H1 (cell line): ENCODE measurements around the gene ANKS1A. TPM values are rescaled to one million over a fixed set of nuclear protein-coding genes. Genes with fewer than 3 reads are reported as not detected.

Experiments used
- CTCF ChIA-PET: fragments of 300-600 bp; sonication (Branson Sonifier 250); formaldehyde crosslinking; loops from one replicate; lab custom pipeline; 2021; ENCODE audit not compliant: partially characterized antibody; lab: Charles Lee
- POLR2A ChIA-PET: fragments of 300-600 bp; sonication (Branson Sonifier 250); formaldehyde crosslinking; loops from one replicate; lab custom pipeline; 2021; ENCODE audit warnings: inconsistent platforms; ENCODE audit not compliant: partially characterized antibody; lab: Charles Lee
- DNase-seq, 2 experiments: peaks; one replicate each; pipeline versions ENCODE4 v3.0.0 to v3.0.0-alpha.2; 2010 to 2022; ENCODE audit warnings: low spot score in 2 of 2, low read depth in 1 of 2, mixed read lengths in 1 of 2
- FAIRE-seq: peaks from 2 replicates; lab custom pipeline; 2011; peaks lifted over from hg19 to GRCh38; lab: Jason Lieb, UNC
- H2AFZ ChIP-seq: 2 replicates; pipeline ENCODE4 v1.8.1; 2012; ENCODE audit warnings: low read length, inconsistent platforms
- H2AK5ac ChIP-seq: 2 replicates; pipeline ENCODE4 v1.6.1; 2013; ENCODE audit warnings: low read depth, low read length
- H2BK120ac ChIP-seq: replicated peaks from 2 replicates; pipeline ENCODE3; 2013; ENCODE audit warnings: low read depth, low read length, inconsistent platforms
- H2BK12ac ChIP-seq: 2 replicates; pipeline ENCODE4 v1.6.1; 2013; ENCODE audit warnings: low read depth, low read length
- H2BK15ac ChIP-seq: 2 replicates; pipeline ENCODE4 v1.6.1; 2013; ENCODE audit warnings: low read length
- H2BK20ac ChIP-seq: 2 replicates; pipeline ENCODE4 v1.6.1; 2013; ENCODE audit warnings: low read length
- H2BK5ac ChIP-seq: 2 replicates; pipeline ENCODE4 v1.6.1; 2013; ENCODE audit warnings: low read depth, low read length
- H3K14ac ChIP-seq: 2 replicates; pipeline ENCODE4 v1.6.1; 2013; ENCODE audit warnings: inconsistent platforms; ENCODE audit not compliant: insufficient read length
- H3K18ac ChIP-seq: 2 replicates; pipeline ENCODE4 v1.6.1; 2013; ENCODE audit warnings: low read length; ENCODE audit errors: extremely low read depth
- H3K23ac ChIP-seq: 2 replicates; pipeline ENCODE4 v1.6.1; 2013; ENCODE audit warnings: inconsistent platforms; ENCODE audit not compliant: insufficient read length
- H3K23me2 ChIP-seq: 2 replicates; pipeline ENCODE4 v1.6.1; 2013; ENCODE audit warnings: low read depth, low read length
- H3K27ac ChIP-seq: 2 replicates; pipeline ENCODE4 v1.6.1; 2011; ENCODE audit warnings: low read depth, low read length, inconsistent platforms
- H3K27me3 ChIP-seq, 4 experiments: replicated peaks in 1 of 4; 1 replicate in 1 of 4; 2 replicates in 3 of 4; pipeline versions ENCODE4 v1.6.1 to v1.8.1; 2011 to 2013; ENCODE audit warnings: low read length in 3 of 4, mild to moderate bottlenecking in 3 of 4, inconsistent platforms in 2 of 4, mixed read lengths in 2 of 4, moderate library complexity in 1 of 4; ENCODE audit not compliant: control insufficient read depth in 3 of 4, insufficient read depth in 3 of 4; ENCODE audit errors: extremely low read depth in 1 of 4
- H3K36me3 ChIP-seq, 4 experiments: 2 replicates each; pipeline versions ENCODE4 v1.6.1 to v1.8.1; 2011 to 2013; ENCODE audit warnings: mild to moderate bottlenecking in 4 of 4, low read length in 3 of 4, moderate library complexity in 2 of 4, control low read depth in 1 of 4, inconsistent platforms in 1 of 4; ENCODE audit not compliant: insufficient read depth in 4 of 4, control insufficient read depth in 2 of 4
- H3K4ac ChIP-seq: replicated peaks from 2 replicates; pipeline ENCODE3; 2013; ENCODE audit warnings: low read length, low read depth, mixed read lengths, inconsistent platforms; ENCODE audit not compliant: insufficient read length
- H3K4me1 ChIP-seq, 4 experiments: replicated peaks in 1 of 4; 1 replicate in 1 of 4; 2 replicates in 3 of 4; pipeline versions ENCODE4 v1.6.1 to v1.8.1; 2011 to 2013; ENCODE audit warnings: low read length in 3 of 4, inconsistent platforms in 2 of 4, mixed read lengths in 1 of 4; ENCODE audit not compliant: insufficient read depth in 4 of 4, control insufficient read depth in 3 of 4
- H3K4me2 ChIP-seq, 2 experiments: 2 replicates each; pipeline versions ENCODE4 v1.6.1 to v1.8.1; 2011 to 2013; ENCODE audit warnings: low read depth in 2 of 2, low read length in 2 of 2, control low read depth in 1 of 2, inconsistent platforms in 1 of 2, mild to moderate bottlenecking in 1 of 2; ENCODE audit not compliant: insufficient read depth in 1 of 2
- H3K4me3 ChIP-seq, 4 experiments: fragments of 200-600, 300-600 bp in 1 of 4; sonication (generic), shearing (Covaris generic), sonication (Bioruptor Twin) in 1 of 4; 2 replicates each; pipeline versions ENCODE4 v1.5.1 to v1.8.1; 2011 to 2016; ENCODE audit warnings: low read length in 4 of 4, low read depth in 3 of 4, control low read depth in 2 of 4, inconsistent platforms in 2 of 4, mild to moderate bottlenecking in 2 of 4, mixed read lengths in 1 of 4, moderate library complexity in 1 of 4; ENCODE audit not compliant: insufficient read depth in 2 of 4; ENCODE audit errors: extremely low read depth in 1 of 4
- H3K56ac ChIP-seq: replicated peaks from 2 replicates; pipeline ENCODE3; 2013; ENCODE audit warnings: low read depth, mild to moderate bottlenecking, mixed read lengths, low read length, inconsistent platforms; ENCODE audit not compliant: insufficient read length
- H3K79me1 ChIP-seq: 2 replicates; pipeline ENCODE4 v1.6.1; 2013; ENCODE audit warnings: low read depth, low read length, control low read depth
- H3K79me2 ChIP-seq, 2 experiments: 2 replicates each; pipeline versions ENCODE4 v1.6.1 to v1.8.1; 2012 to 2013; ENCODE audit warnings: low read length in 2 of 2, mild to moderate bottlenecking in 2 of 2, inconsistent platforms in 1 of 2; ENCODE audit not compliant: insufficient read depth in 2 of 2, control insufficient read depth in 1 of 2
- H3K9ac ChIP-seq, 4 experiments: replicated peaks in 1 of 4; 1 replicate in 1 of 4; 2 replicates in 3 of 4; pipeline versions ENCODE4 v1.6.1 to v1.8.1; 2011 to 2013; ENCODE audit warnings: low read depth in 3 of 4, low read length in 3 of 4, control low read depth in 2 of 4, mild to moderate bottlenecking in 2 of 4, moderate library complexity in 2 of 4, inconsistent platforms in 1 of 4; ENCODE audit errors: extremely low read depth in 1 of 4
- H3K9me3 ChIP-seq, 2 experiments: 2 replicates each; pipeline versions ENCODE4 v1.6.1 to v1.8.1; 2012 to 2013; ENCODE audit warnings: mild to moderate bottlenecking in 2 of 2, moderate library complexity in 2 of 2, control low read depth in 1 of 2, inconsistent platforms in 1 of 2, low read depth in 1 of 2, low read length in 1 of 2, mixed read lengths in 1 of 2; ENCODE audit not compliant: insufficient read depth in 2 of 2
- H4K20me1 ChIP-seq, 2 experiments: replicated peaks in 1 of 2; 2 replicates each; pipeline versions ENCODE3 to v1.8.1; 2011 to 2013; ENCODE audit warnings: inconsistent platforms in 2 of 2, low read length in 2 of 2, mild to moderate bottlenecking in 1 of 2; ENCODE audit not compliant: insufficient read depth in 2 of 2, control insufficient read depth in 1 of 2
- H4K5ac ChIP-seq: 2 replicates; pipeline ENCODE4 v1.6.1; 2013; ENCODE audit warnings: low read length, low read depth, mixed read lengths, inconsistent platforms; ENCODE audit not compliant: insufficient read length
- H4K8ac ChIP-seq: 2 replicates; pipeline ENCODE4 v1.8.0; 2013; ENCODE audit warnings: mild to moderate bottlenecking, moderate library complexity, low read length, inconsistent platforms; ENCODE audit not compliant: insufficient read depth; ENCODE audit errors: extremely low read depth
- H4K91ac ChIP-seq: replicated peaks from 2 replicates; pipeline ENCODE3; 2013; ENCODE audit warnings: low read length, mixed read lengths, inconsistent platforms; ENCODE audit not compliant: insufficient read length
- CBX5 ChIP-seq: fragments of 300-800, 300-1000 bp; sonication (generic); IDR thresholded peaks from 2 replicates; pipeline ENCODE4 v1.7.1; 2016; ENCODE audit warnings: antibody characterized with exemption, low read length, low read depth
- CREB1 ChIP-seq: IDR thresholded peaks from 2 replicates; pipeline ENCODE4 v1.6.1; 2012; ENCODE audit warnings: inconsistent platforms
- NRF1 ChIP-seq: IDR thresholded peaks from 2 replicates; pipeline ENCODE4 v1.6.1; 2011; ENCODE audit warnings: mild to moderate bottlenecking, low read depth, low read length, improper control_type of control experiment
- POLR2A ChIP-seq, 2 experiments: IDR thresholded peaks; 1 replicate in 1 of 2; 2 replicates in 1 of 2; pipeline ENCODE4 v1.6.1; 2011; ENCODE audit warnings: low read depth in 2 of 2, low read length in 2 of 2, mild to moderate bottlenecking in 2 of 2; ENCODE audit errors: control extremely low read depth in 1 of 2
- SIRT6 ChIP-seq: IDR thresholded peaks from one replicate; pipeline ENCODE4 v1.7.1; 2012; ENCODE audit warnings: low read length, inconsistent platforms
- SP2 ChIP-seq: IDR thresholded peaks from 2 replicates; pipeline ENCODE4 v1.6.1; 2012; ENCODE audit warnings: mild to moderate bottlenecking, low read length, inconsistent platforms
- TEAD4 ChIP-seq: IDR thresholded peaks from 2 replicates; pipeline ENCODE4 v1.6.1; 2012; ENCODE audit warnings: low read depth, low read length, inconsistent platforms, mixed read lengths
- YY1 ChIP-seq: IDR thresholded peaks from 2 replicates; pipeline ENCODE4 v1.6.1; 2011; ENCODE audit warnings: low read depth, mild to moderate bottlenecking, low read length
- WGBS, 2 experiments: shearing (Covaris generic) in 1 of 2; methylation state at CpG; one replicate each; pipeline versions ENCODE4 v1.1.6 to v1.1.7; 2013 to 2015; ENCODE audit warnings: low lambda C conversion rate in 2 of 2, mixed read lengths in 2 of 2, inconsistent platforms in 1 of 2, low coverage in 1 of 2, missing lambda C conversion rate in 1 of 2; ENCODE audit not compliant: insufficient replicate concordance in 2 of 2, insufficient coverage in 1 of 2, insufficient read length in 1 of 2; ENCODE audit errors: extremely low coverage in 1 of 2, missing lambda C conversion rate in 1 of 2; 5-methylcytosine and 5-hydroxymethylcytosine counted together
- polyA plus RNA-seq, 7 experiments: library from polyadenylated mRNA; depleted of rRNA in 3 of 7; stranded (reverse) in 5 of 7; unstranded in 2 of 7; fragments of >200 nt in 5 of 7; fragments of 200-250 nt in 2 of 7; gene quantifications; 1 replicate in 5 of 7; 2 replicates in 1 of 7; 4 replicates in 1 of 7; pipeline versions ENCODE4 v1.2.1 to v1.2.3, GENCODE V29; 2011 to 2013; ENCODE audit warnings: missing spikeins in 2 of 7, mixed read lengths in 2 of 7
- total RNA-seq: library from RNA; stranded (reverse); fragmentation: NEBNext Ultra II Directional; extraction: Animal tissue kit (Norgen Biotek cat#: 25700); gene quantifications from 2 replicates; pipeline ENCODE4 v1.2.1, GENCODE V29; 2021
- TF ChIP-seq, protein P1 (sequence below): IDR thresholded peaks from 2 replicates; pipeline ENCODE4 v1.6.1; 2012; ENCODE audit warnings: inconsistent platforms
- TF ChIP-seq, protein P2 (sequence below): IDR thresholded peaks from 2 replicates; pipeline ENCODE4 v1.6.1; 2012; ENCODE audit warnings: inconsistent platforms

The ANKS1A gene
- total and polyA plus RNA-seq, 2 of the 8 experiments (the other 6 are each of a cell fraction or from before 2014, with no cell fraction given), result 9.8 to 30.9 TPM

DNA sequence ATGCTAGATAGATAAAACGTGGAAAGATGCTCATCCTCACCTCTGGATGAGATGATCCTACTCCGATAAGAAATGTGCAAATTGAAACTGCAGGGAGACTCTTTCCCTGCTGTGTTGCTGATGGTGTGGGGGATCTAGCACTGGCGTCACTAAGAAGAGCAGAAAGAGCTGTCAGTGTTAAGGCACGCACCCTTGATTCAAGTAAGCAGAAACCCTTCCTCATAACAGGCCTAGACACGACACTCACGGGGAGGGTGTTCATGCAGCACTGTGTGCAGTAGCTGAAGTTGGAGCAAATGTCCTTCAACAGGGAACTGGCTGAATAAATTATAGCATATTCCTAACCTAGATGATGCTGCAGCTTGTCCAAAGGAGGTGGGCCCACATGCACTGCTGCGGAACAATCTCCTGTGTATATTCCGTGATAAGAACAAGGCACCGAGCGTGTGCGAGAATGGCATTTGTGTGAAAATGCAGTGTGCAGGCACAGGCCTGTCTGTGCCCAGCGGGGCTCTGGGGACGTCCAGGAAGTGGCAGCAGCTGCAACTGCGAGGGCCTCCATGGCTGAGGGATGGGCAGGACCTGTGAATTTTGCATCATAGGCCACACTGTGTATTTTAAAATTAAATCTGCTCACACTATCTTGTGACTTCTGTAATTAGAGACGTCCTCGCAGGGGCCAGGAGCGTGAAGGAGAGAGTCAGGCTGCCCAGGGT, 188.1 kb downstream of the ANKS1A start:
- Histone ChIP-seq H3K18ac (no peak overlapping the region), H3K9me3 (no peaks in the 10 kb centered on the region), H3K79me1 (no peaks in the 10 kb centered on the region), H3K56ac (no peak overlapping the region), H2BK20ac (no peak overlapping the region), H3K23ac (no peak overlapping the region), H2BK120ac (no peak overlapping the region), H3K4me3 (no peak overlapping the region), H3K36me3 (peaks cover 0 to 9% (median 3%) of the 10 kb centered on the region in 4 experiments; a peak in 3 of 8 replicates), H2AFZ (no peak overlapping the region), H2BK15ac (no peak overlapping the region), H2AK5ac (no peak overlapping the region), H3K9ac (no peak overlapping the region), H2BK5ac (no peak overlapping the region), H4K20me1 (no peaks in the 10 kb centered on the region), H3K79me2 (no peaks in the 10 kb centered on the region), H3K4me1 (peaks cover 0 to 9% (median 4%) of the 10 kb centered on the region in 4 experiments; a peak in 5 of 7 replicates), H3K4ac (no peak overlapping the region), H4K91ac (no peak overlapping the region), H4K5ac (no peak overlapping the region), H3K27me3 (no peaks in the 10 kb centered on the region), H3K27ac (no peak overlapping the region), H3K14ac (no peak overlapping the region), H2BK12ac (no peak overlapping the region), H4K8ac (peak overlapping the region; percentile 41; the same call in 1 of the 2 replicates), H3K4me2 (no peak overlapping the region), H3K23me2 (no peaks in the 10 kb centered on the region)
- POLR2A ChIA-PET, result no interaction called here
- no peak for FAIRE-seq
- CTCF ChIA-PET, result interaction anchor here (0.5 to 8.6 kb wide), 10 partner anchors 9 to 164 kb away, joined by 3 to 52 read pairs (median 4); no protein-coding TSS in a partner anchor
- DNase-seq, result no peak
- no peak for TF ChIP-seq TEAD4
- TF ChIP-seq SIRT6, result no peak
- no peak for TF ChIP-seq YY1
- TF ChIP-seq, protein P1, sequence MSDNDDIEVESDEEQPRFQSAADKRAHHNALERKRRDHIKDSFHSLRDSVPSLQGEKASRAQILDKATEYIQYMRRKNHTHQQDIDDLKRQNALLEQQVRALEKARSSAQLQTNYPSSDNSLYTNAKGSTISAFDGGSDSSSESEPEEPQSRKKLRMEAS, result no peak
- TF ChIP-seq CREB1, result no peak
- no peak for TF ChIP-seq CBX5
- no peak for TF ChIP-seq NRF1
- TF ChIP-seq, protein P2, sequence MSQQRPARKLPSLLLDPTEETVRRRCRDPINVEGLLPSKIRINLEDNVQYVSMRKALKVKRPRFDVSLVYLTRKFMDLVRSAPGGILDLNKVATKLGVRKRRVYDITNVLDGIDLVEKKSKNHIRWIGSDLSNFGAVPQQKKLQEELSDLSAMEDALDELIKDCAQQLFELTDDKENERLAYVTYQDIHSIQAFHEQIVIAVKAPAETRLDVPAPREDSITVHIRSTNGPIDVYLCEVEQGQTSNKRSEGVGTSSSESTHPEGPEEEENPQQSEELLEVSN, result no peak
- TF ChIP-seq POLR2A (IDR thresholded peaks at IDR 0.05; ENCODE audit: control extremely low read depth in 1 of 2, low read depth in 2 of 2, low read length in 2 of 2), result no peak
- TF ChIP-seq SP2, result no peak
- WGBS, 2 experiments, result 81% methylated on average over 17 of the region's 17 CpGs; no CpG with 5 or more reads in 1 of the 2 experiments
